LNCaP clone FGC (cell line): Measurements from ENCODE around the gene ANKH.
A peak's percentile ranks its signal among the peaks of the same experiment; 100 is the strongest.

Experiments
- DNase-seq: peaks from one replicate; pipeline ENCODE4 v3.0.0-alpha.2; 2011; ENCODE audit warnings: low read depth
- H3K4me3 ChIP-seq: 2 replicates; pipeline ENCODE4 v1.5.1; 2011; ENCODE audit warnings: mild to moderate bottlenecking, low read depth, low read length, control low read depth
- CTCF ChIP-seq: IDR thresholded peaks from 2 replicates; pipeline ENCODE4 v1.5.1; 2012; ENCODE audit warnings: mild to moderate bottlenecking; ENCODE audit not compliant: control insufficient read depth, insufficient read depth; ENCODE audit errors: extremely low read depth

The ANKH gene

DNA sequence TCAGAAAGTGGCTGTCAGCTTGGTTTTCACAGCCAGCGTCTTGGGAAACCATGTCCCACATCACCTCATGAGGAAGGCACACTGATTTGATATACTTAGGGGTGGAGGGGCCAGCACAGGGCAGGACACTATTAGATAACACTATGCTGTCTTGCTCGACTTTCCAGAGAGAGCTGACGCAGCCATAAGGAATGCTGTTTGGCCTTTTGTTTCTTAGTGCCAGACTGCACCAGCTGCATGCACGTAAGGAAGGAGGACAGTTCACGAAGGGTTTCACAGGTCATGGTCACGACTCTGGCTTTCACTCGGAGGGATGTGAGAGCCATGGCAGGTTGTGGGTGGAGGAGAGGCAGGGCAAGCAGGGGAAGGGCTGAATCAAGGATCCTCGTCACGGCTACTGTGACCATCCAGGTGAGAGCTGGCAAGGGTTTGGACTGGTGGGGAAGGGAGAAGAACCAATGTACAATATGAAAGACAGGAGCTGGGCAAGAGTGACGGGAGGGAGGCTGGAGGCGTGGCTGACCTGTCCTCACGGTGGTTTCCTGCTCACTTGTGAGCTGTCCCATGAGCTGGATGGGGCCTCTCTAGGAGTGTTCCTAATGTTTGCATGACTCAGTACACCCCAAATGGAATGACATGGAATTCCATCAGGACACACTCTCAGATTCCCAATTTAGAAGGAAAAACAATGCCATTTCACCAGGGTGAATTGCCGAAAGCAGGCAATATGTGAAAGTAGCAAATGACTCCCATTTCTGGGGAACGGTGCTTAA lies 145.3 kb downstream of the ANKH start:
- no peak for TF ChIP-seq CTCF
- no peak for DNase-seq
- no peak overlapping the region for H3K4me3 ChIP-seq

DNA sequence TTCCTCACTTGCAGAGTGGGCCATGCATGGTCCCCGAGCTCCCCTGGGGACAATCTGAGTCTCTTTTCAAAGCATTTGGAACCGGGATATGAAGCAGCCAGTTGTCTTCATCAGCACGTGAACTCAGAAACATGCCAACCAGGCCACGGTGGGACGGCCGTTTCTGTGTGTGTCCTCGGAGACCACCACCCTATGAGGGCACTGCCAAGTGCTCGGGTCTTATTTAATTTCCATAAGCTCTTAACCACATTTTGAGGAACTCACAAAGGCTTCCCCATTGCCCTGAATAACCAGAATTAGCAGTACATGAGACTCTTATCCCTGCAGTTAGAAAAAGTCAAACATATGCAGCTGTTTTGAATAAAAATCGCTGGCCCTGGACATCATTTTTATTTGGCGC lies 146.9 kb downstream of the ANKH start:
- H3K4me3 ChIP-seq, result no peak overlapping the region
- no peak for DNase-seq
- TF ChIP-seq CTCF, result no peak

DNA sequence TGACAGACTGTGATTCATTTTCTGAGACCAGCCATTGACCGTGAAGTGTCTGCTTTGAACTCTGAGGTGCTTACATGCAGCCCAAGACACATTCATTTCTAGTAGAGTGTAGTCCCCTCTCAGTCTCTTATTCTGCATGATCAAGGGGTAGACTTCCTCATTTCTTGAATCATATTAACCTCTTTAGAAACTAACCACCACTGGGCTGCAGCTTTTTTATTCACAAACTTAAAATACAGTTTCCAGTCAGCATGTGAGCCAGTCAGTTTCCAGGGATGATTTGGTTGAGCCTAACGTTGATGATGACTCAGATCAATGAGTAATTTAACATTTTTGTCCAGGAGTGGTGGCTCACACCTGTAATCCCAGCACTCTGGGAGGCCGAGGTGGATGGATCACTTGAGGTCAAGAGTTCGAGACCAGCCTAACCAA lies 147.9 kb downstream of the ANKH start:
- DNase-seq, result no peak
- TF ChIP-seq CTCF, result no peak
- H3K4me3 ChIP-seq, result no peak overlapping the region

- no peak for DNase-seq
- TF ChIP-seq CTCF, result no peak
- no peak overlapping the region for H3K4me3 ChIP-seq
These were observed 148.7 kb downstream of the ANKH start for GRCh38 chr5:14722923-14723322.

GRCh38 chr5:14721990-14722656 lies 149.5 kb downstream of the ANKH start:
- DNase-seq, result peak; percentile 88
- H3K4me3 ChIP-seq, result no peak overlapping the region
- TF ChIP-seq CTCF, result no peak

GRCh38 chr5:14720236-14720923 lies 151.2 kb downstream of the ANKH start:
- DNase-seq, result no peak
- no peak for TF ChIP-seq CTCF
- H3K4me3 ChIP-seq, result no peak overlapping the region

- no peak overlapping the region for H3K4me3 ChIP-seq
- TF ChIP-seq CTCF, result no peak
- no peak for DNase-seq
These were observed 152.8 kb downstream of the ANKH start for GRCh38 chr5:14718778-14719177.
